Activated CD4-positive, CD25-positive, alpha-beta regulatory T cell treated with anti-CD3 and anti-CD28 coated beads, Interleukin-2, amount 50 U/mL, for 72 hours (primary cell): ENCODE data around the gene TNRC6C.

Source experiments
- DNase-seq: peaks from one replicate; pipeline ENCODE4 v3.0.0; 2021

The TNRC6C gene

GRCh38 chr17:78089576-78090281 lies 131.2 kb downstream of the TNRC6C start:
- DNase-seq = no peak

- no peak for DNase-seq
Measured at GRCh38 chr17:78092794-78093324, 134.4 kb downstream of the TNRC6C start.

GRCh38 chr17:78095035-78095434 lies 136.5 kb downstream of the TNRC6C start:
- DNase-seq = no peak

- no peak for DNase-seq
Measured at GRCh38 chr17:78096093-78096492, 137.6 kb downstream of the TNRC6C start.

GRCh38 chr17:78101112-78101511 lies 142.6 kb downstream of the TNRC6C start:
- no peak for DNase-seq

- no peak for DNase-seq
Measured at GRCh38 chr17:78101542-78101941, 143.0 kb downstream of the TNRC6C start.

- DNase-seq = no peak
Measured at GRCh38 chr17:78103311-78103710, 144.8 kb downstream of the TNRC6C start.

- DNase-seq = no peak
Measured at GRCh38 chr17:78104540-78104941, 146.0 kb downstream of the TNRC6C start.

GRCh38 chr17:78105101-78105500 lies 146.6 kb downstream of the TNRC6C start:
- no peak for DNase-seq

- no peak for DNase-seq
Measured at GRCh38 chr17:78105551-78105950, 147.0 kb downstream of the TNRC6C start.

GRCh38 chr17:78106211-78106610 lies 147.7 kb downstream of the TNRC6C start:
- DNase-seq = no peak

- no peak for DNase-seq
Measured at GRCh38 chr17:78107457-78107856, 149.0 kb downstream of the TNRC6C start.

- DNase-seq = no peak
Measured at GRCh38 chr17:78107976-78108725, 149.6 kb downstream of the TNRC6C start.

GRCh38 chr17:78108726-78109488 lies 150.4 kb downstream of the TNRC6C start:
- no peak for DNase-seq

GRCh38 chr17:78109489-78109761 lies 150.9 kb downstream of the TNRC6C start:
- no peak for DNase-seq

- DNase-seq = no peak
Measured at GRCh38 chr17:78110363-78111015, 152.0 kb downstream of the TNRC6C start.

- no peak for DNase-seq
Measured at GRCh38 chr17:78111016-78111726, 152.7 kb downstream of the TNRC6C start.

- no peak for DNase-seq
Measured at GRCh38 chr17:78111727-78112517, 153.4 kb downstream of the TNRC6C start.

- DNase-seq = peak; percentile 90
Measured at GRCh38 chr17:78112518-78113471, 154.3 kb downstream of the TNRC6C start.
